Stimulated activated CD4-positive, alpha-beta T cell treated with anti-CD3 and anti-CD28 coated beads, TNF-alpha, amount 100 ng/mL, for 48 hours (primary cell): Measurements from ENCODE around the gene SAT1.
A peak's percentile ranks its signal among the peaks of the same experiment; 100 is the strongest.
"Not testable (repeated sequence)": the region's sequence is repeated elsewhere in the genome, so short reads cannot be mapped to it uniquely, and the experiment has no call there.

Experiments
- DNase-seq, 3 donors: peaks; one replicate each; pipeline ENCODE4 v3.0.0-alpha.2; 2020; ENCODE audit warnings: low read depth in 3 of 3

SAT1 gene

GRCh38 chrX:23782863-23783588, at the start of gene SAT1:
Gene SAT1 (plus strand): TSS chrX:23783173. CDS start chrX:23783352, 179 bp downstream.
- DNase-seq = peak; percentile 87 to 91 (median 90)

DNA sequence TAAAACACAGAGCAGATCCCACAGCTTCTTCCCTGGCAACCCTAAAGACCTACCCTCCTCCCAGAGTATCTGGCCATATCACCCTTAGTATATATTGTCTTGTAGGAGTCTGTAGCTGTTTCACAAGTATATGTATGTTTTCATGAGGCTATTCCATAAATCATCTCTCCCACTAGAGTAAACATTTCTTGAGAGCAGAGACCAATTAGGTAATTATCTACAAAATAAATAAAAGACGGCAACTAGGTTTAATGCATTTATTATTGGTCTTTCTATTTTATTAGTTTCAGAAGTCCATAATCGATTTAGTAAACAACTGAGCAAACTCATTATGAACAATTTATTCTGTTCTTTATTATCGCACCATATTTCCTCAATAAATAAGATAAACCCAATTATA, 46.9 kb upstream of the SAT1 start:
- DNase-seq = no peak

DNA sequence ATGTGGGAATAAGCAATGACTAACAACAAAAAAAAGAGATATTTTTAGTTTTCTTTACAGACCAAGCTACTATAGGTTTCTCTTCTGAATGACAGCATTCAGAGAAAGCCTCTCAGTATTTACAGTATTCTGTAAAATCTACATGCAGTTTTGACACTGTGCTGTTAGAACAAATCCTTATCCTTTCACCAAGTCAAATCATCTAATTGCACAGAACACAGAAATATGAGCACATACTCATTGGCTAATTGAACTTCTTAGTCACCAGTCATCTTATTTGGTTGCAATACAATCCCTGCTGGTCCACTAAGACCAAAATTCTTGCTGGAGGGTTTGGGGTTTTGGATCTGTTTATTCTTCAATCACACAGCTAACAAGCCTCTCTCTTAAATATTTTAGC, 45.6 kb upstream of the SAT1 start:
- no peak for DNase-seq

GRCh38 chrX:23742174-23742696, 40.7 kb upstream of the SAT1 start:
- DNase-seq = peak in 1 of 3 donors; percentile 3

GRCh38 chrX:23742697-23743622, 40.0 kb upstream of the SAT1 start, which contains the start of gene ACOT9:
Gene ACOT9 (minus strand): TSS chrX:23743276. CDS start chrX:23743144, 132 bp downstream.
- DNase-seq = peak; percentile 32 to 65 (median 63)

DNA sequence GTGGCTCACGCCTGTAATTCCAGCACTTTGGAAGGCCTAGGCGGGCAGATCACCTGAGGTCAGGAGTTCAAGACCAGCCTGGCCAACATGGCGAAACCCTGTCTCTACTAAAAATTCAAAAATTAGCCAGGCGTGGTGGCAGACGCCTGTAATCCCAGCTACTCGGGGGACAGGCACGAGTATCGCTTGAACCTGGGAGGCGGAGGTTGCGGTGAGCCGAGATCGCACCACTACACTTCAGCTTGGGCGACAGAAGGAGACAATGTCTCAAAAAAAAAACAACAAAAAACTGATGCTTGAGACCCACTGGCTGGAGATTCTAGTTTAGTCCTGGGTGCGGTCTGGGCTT, 39.4 kb upstream of the SAT1 start:
- DNase-seq = not testable (repeated sequence)

- DNase-seq = no peak
Measured at GRCh38 chrX:23745786-23746185, 37.2 kb upstream of the SAT1 start.

DNA sequence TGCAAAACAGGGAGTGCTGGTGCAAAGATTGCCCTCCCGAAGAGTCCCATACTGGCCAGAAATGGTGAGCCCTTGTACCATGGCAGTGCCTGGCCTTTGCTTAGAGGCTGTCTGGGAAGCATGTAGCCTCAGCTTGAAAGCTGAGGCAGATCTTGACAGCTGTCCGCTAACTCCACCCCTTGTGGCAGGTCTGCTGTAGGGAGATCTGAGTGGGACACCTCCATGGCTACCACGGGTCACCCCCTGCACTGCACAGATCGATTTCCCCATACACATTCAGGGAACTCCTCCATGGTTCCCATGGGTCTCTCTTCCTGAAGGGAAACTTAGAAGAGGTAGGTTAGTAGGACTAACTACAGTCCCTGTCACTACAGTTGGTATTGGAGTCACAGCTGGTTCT, 33.8 kb upstream of the SAT1 start:
- DNase-seq = no peak

DNA sequence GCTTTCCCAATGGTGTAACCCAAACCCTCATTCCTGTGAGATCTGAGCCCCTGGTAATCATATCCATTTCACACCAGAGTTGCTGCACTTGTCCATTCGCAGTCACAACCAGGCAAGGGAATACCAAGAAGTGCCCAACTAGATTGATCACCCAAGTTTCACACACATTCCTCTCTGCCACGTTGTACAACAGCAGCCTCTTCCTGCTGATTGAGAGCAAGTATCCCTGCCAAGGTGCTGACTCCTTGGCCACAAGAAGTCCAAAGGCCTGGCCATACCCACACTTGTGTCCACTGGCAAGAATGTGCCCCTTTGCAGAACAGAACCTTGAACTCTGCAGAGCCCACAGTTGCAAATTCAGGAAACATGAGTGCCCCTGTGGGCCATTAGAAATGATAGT, 33.4 kb upstream of the SAT1 start:
- DNase-seq = no peak

- DNase-seq = no peak
Measured at GRCh38 chrX:23752740-23753415, 30.1 kb upstream of the SAT1 start.

GRCh38 chrX:23754664-23755063, 28.3 kb upstream of the SAT1 start:
- DNase-seq = no peak

GRCh38 chrX:23756165-23756564, 26.8 kb upstream of the SAT1 start:
- peak; percentile 27 to 41 (median 29) for DNase-seq

DNA sequence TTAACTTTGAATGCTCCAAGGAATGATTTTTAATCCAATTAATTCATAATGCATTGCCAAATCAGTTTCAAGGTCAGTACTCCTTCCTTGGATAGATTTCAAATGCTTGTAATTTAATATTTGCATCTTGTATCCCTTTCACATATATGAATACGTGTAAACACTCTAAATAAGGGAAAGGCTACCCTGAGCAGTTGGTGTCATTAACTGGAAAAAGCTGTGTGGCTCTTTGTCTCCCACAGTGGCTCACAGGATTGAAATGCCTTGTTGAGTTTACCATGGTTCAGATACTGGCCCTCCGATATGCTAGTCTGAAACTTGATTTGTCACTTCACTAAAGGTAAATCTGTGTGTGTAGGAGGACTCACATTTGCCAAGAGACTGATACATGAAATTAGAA, 23.2 kb upstream of the SAT1 start:
- no peak for DNase-seq

DNA sequence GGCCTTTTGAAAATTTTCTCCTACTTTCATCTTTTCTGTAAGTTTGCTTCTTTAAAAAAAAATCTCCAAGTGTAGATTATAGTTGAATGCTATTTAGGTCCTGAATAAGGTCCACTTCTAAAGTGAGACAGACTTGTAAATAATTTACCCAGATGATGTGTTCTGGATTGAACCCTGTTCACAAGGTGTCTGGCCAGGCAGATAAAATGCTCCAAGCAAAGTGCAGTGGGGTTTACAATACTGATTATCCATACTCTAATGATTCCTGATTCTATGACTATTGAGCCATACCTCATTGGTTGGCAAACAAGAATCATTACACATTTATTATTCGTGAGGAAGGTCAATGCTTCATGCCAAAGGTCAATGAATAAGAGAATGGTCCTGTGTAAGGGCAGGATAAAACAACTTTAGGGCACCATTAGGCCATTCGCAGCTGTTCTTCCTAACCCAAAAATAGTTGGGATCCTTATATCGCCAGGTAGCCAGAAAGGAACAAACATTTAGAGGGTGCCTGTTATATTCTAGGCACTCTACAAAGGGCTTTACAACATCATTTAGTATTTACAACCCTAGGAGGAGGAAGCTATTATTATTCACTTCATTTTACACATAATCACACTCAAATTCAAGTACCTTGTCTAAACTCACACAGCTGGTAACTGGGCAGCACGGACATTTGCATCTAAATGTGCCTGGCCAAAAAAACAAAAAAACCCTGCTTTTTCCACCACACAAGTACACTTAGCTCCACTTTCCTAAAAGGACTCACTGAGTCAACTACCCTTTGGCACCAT, 18.6 kb upstream of the SAT1 start:
- no peak for DNase-seq

- DNase-seq = no peak
Measured at GRCh38 chrX:23765449-23765848, 17.5 kb upstream of the SAT1 start.

DNA sequence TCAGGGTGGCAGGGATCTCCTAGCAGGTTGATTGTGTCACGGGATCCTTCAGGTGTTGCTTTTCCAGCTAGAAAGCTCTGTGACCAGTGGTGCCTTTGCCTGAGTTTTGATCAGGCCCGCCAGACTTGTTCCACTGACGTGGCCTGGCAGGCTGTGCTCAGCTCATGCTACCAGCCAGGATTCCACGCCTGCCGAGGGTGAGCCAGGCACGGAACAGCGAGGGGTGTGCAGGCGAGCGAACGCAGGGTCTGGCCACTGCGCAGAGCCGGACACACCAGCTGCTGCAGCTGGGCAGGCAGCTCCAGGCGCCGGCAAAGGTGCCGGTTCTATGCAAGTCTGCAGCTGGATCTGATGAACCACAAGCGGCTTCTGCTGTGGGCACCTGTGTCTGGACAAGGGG, 17.1 kb upstream of the SAT1 start:
- DNase-seq = no peak

- no peak for DNase-seq
Measured at GRCh38 chrX:23766650-23767551, 16.1 kb upstream of the SAT1 start.

- DNase-seq = no peak
Measured at GRCh38 chrX:23770142-23770541, 12.8 kb upstream of the SAT1 start.

DNA sequence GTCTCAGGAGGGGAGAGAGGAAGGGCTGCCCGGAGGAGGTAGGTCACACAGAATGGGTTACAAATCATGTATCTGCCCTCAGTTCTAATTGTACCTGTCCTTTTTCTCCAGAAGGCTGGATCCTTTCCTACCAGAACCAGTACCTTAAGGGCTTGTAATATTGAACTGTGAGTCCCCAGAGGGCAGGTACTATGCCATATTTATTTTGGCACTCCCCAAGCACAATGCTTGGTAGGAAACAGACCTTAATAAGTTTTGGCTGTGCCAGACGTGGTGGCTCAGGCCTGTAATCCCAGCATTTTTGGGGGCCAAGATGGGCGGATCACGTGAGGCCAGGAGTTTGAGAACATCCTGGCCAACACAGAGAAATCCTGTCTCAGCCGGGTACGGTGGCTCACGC, 11.9 kb upstream of the SAT1 start:
- not testable (repeated sequence) for DNase-seq

DNA sequence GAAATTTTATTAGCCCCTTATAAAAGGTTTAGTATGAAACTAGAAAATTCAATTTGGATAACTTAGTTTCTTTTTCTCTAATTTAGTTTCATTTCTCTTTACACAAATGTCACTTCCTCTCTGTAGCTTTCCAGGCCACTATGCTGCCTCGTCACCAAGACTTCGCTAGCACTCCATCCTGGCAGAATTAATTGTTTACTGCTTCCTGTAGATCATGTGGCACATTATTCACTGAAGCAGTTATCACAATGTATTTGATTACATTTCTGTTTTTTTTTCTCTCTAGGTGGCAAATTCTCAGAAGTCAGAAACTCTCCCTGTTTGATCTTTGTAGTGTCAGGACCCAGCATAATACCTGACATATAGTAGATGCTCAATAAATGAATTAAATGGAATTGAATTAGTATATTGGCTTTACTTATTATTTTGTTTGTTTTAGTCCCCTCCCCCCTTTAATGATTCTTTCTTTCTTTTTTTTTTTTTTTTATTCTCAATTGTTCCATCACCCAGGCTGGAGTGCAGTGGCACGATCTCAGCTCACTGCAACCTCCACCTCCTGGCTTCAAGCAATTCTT, 9.3 kb upstream of the SAT1 start:
- no peak for DNase-seq
